Measurements from ENCODE around the gene PITX1.

DNA sequence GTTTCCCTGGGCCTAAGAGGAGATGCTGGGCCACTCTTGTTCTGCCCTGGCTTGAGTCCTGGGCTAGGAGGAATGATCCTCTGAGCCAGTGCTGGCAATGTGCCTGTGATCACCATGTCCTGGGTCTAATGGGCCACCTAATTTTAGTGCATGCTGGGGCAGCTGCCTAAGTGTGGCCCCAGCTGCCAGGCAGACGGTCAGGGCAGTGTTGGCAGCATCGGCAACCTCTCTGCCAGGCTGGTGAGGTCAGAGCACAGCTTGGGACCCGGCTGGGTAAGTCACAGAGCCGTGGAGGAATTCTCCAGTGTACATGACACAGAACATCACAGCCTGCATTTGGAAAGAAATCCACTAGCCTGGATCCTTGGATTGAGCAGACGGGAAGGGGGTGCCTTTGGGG, 21.4 kb upstream of the PITX1 start:
- no peak for TF ChIP-seq POLR2A (IDR thresholded peaks at IDR 0.05)
- TF ChIP-seq CTCF (IDR thresholded peaks at IDR 0.05), result no peak
